Activated B cell treated with CpG ODN at 0.5 μM for 24 hours (primary cell): ENCODE data around the gene MED26. TPM values are rescaled to one million over a fixed set of nuclear protein-coding genes. Genes with fewer than 3 reads are reported as not detected.

ENCODE experiments used
- ATAC-seq: fragments of 200-7000 bp; cut with Tn5 transposase; one replicate; pipeline ENCODE4 v1.10.0; 2021; ENCODE audit warnings: low read depth, mild to moderate bottlenecking, moderate library complexity
- CTCF ChIA-PET: fragments of 350-600 bp; sonication (Branson Sonifier 250); formaldehyde crosslinking; loops from one replicate; lab custom pipeline; 2021; ENCODE audit warnings: antibody characterized with exemption; lab: Charles Lee
- POLR2A ChIA-PET: fragments of 350-600 bp; sonication (Branson Sonifier 250); formaldehyde crosslinking; loops from one replicate; lab custom pipeline; 2021; ENCODE audit warnings: antibody characterized with exemption; lab: Charles Lee
- DNase-seq: peaks from one replicate; pipeline ENCODE4 v3.0.0; 2022
- H3K27ac Mint-ChIP-seq: one replicate; pipeline ENCODE4 v1.8.0; 2020; ENCODE audit warnings: mixed read lengths
- H3K27me3 Mint-ChIP-seq: one replicate; pipeline ENCODE4 v1.8.0; 2021; ENCODE audit warnings: mixed read lengths
- H3K36me3 Mint-ChIP-seq: one replicate; pipeline ENCODE4 v1.8.0; 2021; ENCODE audit warnings: low read depth, mixed read lengths
- H3K4me1 Mint-ChIP-seq: one replicate; pipeline ENCODE4 v1.8.0; 2021; ENCODE audit warnings: mixed read lengths
- H3K4me3 Mint-ChIP-seq: one replicate; pipeline ENCODE4 v1.8.0; 2020; ENCODE audit warnings: mild to moderate bottlenecking, mixed read lengths
- H3K9me3 Mint-ChIP-seq: one replicate; pipeline ENCODE4 v1.8.0; 2020; ENCODE audit warnings: mixed read lengths
- CTCF ChIP-seq: fragments of 200-600 bp; IDR thresholded peaks from one replicate; pipeline ENCODE4 v1.8.0; 2022; ENCODE audit warnings: antibody characterized with exemption, mild to moderate bottlenecking
- intact Hi-C: fragments of 100-400 bp; cut with micrococcal nuclease; formaldehyde crosslinking; loops from one replicate; pipeline ENCODE4 v1.15.1; 2024
- total RNA-seq: library from RNA; stranded (reverse); gene quantifications from 2 replicates; pipeline ENCODE4 v1.2.3, GENCODE V29; 2022

Gene MED26
- total RNA-seq, 1 donor from 2014 or later = 32.0 TPM

DNA sequence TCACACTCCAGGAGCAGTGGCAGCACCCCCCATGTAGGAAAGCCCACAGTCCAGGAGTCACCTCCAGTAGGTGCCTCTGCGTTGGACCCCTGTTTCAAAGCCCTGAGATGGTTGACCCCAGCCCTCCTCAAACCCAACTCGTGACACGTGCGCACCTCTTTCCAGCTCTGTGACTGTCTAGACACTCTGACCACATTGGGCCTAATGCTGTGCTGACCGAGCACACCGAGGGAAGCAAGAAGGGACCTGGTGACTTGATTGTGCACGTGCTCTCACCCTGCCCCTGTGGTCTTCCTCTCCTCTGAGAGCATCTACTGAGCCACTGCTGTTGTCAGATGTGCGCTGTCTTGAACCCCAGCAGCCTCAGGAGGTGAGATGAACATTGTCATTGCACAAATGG, 32.9 kb downstream of the MED26 start:
- ChIA-PET POLR2A (interaction anchor here (0.6 to 5.4 kb wide), 4 partner anchors 8 to 23 kb away, joined by 3 to 59 read pairs (median 8); no protein-coding TSS in a partner anchor), CTCF (no interaction called here)
- Mint-ChIP-seq H3K36me3 (peaks cover 7% of the 10 kb centered on the region), H3K4me3 (peak overlapping the region; percentile 73), H3K9me3 (no peaks in the 10 kb centered on the region), H3K27ac (peak overlapping the region; percentile 89), H3K4me1 (peaks cover 82% of the 10 kb centered on the region), H3K27me3 (no peaks in the 10 kb centered on the region)
- intact Hi-C loops = no loop called here
- no peak for TF ChIP-seq CTCF
- ATAC-seq = no peak
- DNase-seq = no peak

- no peak for TF ChIP-seq CTCF
- CTCF ChIA-PET = no interaction called here
- Mint-ChIP-seq H3K36me3 (peaks cover 7% of the 10 kb centered on the region), H3K9me3 (no peaks in the 10 kb centered on the region), H3K27ac (peak overlapping the region; percentile 89), H3K4me3 (peak overlapping the region; percentile 73), H3K27me3 (no peaks in the 10 kb centered on the region), H3K4me1 (peaks cover 83% of the 10 kb centered on the region)
- no peak for DNase-seq
- peak; percentile 45 for ATAC-seq
- intact Hi-C loops = loop anchor here (1.0 kb wide), 1 partner anchor 8 kb away; no protein-coding TSS in a partner anchor
- POLR2A ChIA-PET = interaction anchor here (1.3 to 5.4 kb wide), 4 partner anchors 7 to 66 kb away, joined by 3 to 59 read pairs (median 8); partner anchors contain the start of gene TMEM38A
Measured at GRCh38 chr19:16594681-16595091, 33.3 kb downstream of the MED26 start.

- peak; percentile 78 for ATAC-seq
- intact Hi-C loops = loop anchor here (1.0 kb wide), 1 partner anchor 8 kb away; no protein-coding TSS in a partner anchor
- peaks cover 83% of the 10 kb centered on the region for H3K4me1 Mint-ChIP-seq
- ChIA-PET CTCF (interaction anchor here (1.1 kb wide), 1 partner anchor 34 kb away, joined by 3 read pairs; the partner anchor contains the start of gene MED26), POLR2A (interaction anchor here (0.6 to 5.4 kb wide), 10 partner anchors 7 to 517 kb away, joined by 3 to 59 read pairs (median 4); partner anchors contain the start of genes MED26 and TMEM38A)
- H3K9me3 Mint-ChIP-seq = no peaks in the 10 kb centered on the region
- TF ChIP-seq CTCF = no peak
- no peaks in the 10 kb centered on the region for H3K27me3 Mint-ChIP-seq
- peak overlapping the region; percentile 73 for H3K4me3 Mint-ChIP-seq
- peaks cover 7% of the 10 kb centered on the region for H3K36me3 Mint-ChIP-seq
- peak overlapping the region; percentile 89 for H3K27ac Mint-ChIP-seq
- peak; percentile 54 for DNase-seq
Measured at GRCh38 chr19:16594131-16594586, 33.8 kb downstream of the MED26 start.

GRCh38 chr19:16593181-16593580, 34.8 kb downstream of the MED26 start:
- no peak for DNase-seq
- ATAC-seq = no peak
- H3K4me3 Mint-ChIP-seq = peak overlapping the region; percentile 73
- intact Hi-C loops = no loop called here
- no peak for TF ChIP-seq CTCF
- peaks cover 85% of the 10 kb centered on the region for H3K4me1 Mint-ChIP-seq
- H3K36me3 Mint-ChIP-seq = peaks cover 3% of the 10 kb centered on the region
- POLR2A ChIA-PET = interaction anchor here (0.9 to 5.4 kb wide), 4 partner anchors 9 to 516 kb away, joined by 4 to 59 read pairs (median 5); partner anchors contain the start of gene MED26
- no peaks in the 10 kb centered on the region for H3K27me3 Mint-ChIP-seq
- peak overlapping the region; percentile 89 for H3K27ac Mint-ChIP-seq
- no peaks in the 10 kb centered on the region for H3K9me3 Mint-ChIP-seq
- CTCF ChIA-PET = interaction anchor here (1.1 kb wide), 1 partner anchor 35 kb away, joined by 3 read pairs; the partner anchor contains the start of gene MED26

DNA sequence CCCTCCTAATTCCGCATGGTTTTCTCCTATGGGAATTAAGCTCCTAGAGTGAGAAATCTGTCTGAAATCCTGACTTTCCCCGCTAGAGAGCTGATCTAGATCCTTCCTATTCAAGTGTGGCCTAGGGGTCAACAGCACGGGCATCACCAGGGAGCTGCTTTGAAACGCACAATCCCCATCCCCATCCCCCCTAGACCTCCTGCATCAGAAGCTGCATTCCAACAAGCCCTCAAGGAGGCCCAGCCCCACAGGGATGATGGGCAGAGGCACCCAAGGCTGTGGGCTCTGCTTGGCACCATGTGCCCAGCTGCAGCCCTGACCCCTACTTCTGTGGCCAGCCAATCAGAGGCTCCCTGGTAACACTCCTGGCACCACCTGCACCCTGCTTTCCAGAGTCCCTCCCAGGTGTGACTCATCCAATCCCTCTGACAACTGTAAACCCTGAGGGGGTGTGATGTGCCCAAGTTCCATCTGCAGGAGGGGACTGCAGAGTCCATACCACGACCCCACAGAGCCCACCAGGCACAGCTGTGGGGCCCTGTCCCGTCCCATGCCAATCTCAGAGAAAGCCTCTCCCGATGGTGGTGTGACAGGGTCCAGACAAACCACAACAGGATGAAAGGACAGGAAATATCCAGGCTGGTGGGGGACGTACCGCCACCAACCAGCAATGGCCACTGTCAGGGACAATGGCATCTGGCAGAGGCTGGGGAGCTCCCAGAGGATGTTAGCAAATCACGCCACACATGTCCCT, 36.0 kb downstream of the MED26 start:
- H3K4me1 Mint-ChIP-seq = peaks cover 95% of the 10 kb centered on the region
- no peak for DNase-seq
- peaks cover 5% of the 10 kb centered on the region for H3K36me3 Mint-ChIP-seq
- intact Hi-C loops = no loop called here
- no peak overlapping the region for H3K4me3 Mint-ChIP-seq
- ChIA-PET POLR2A (interaction anchor here (0.6 to 11.8 kb wide), 3 partner anchors 8 to 1186 kb away, joined by 11 to 190 read pairs (median 59); partner anchors contain the start of gene SLC35E1), CTCF (no interaction called here)
- no peak overlapping the region for H3K27ac Mint-ChIP-seq
- H3K27me3 Mint-ChIP-seq = no peaks in the 10 kb centered on the region
- no peaks in the 10 kb centered on the region for H3K9me3 Mint-ChIP-seq
- TF ChIP-seq CTCF = no peak
- no peak for ATAC-seq
